GM12873 (cell line): Measurements from ENCODE around the gene BAZ2B.

ENCODE experiments used
- CTCF ChIP-seq: IDR thresholded peaks from 2 replicates; pipeline ENCODE4 v1.5.1; 2012; ENCODE audit warnings: low read depth, mild to moderate bottlenecking, moderate library complexity, low read length, control low read depth; ENCODE audit not compliant: insufficient read depth; ENCODE audit errors: missing control alignments

BAZ2B gene

GRCh38 chr2:159592441-159592840, 23.9 kb downstream of the BAZ2B start:
- no peak for TF ChIP-seq CTCF

GRCh38 chr2:159591221-159591620, 25.1 kb downstream of the BAZ2B start:
- no peak for TF ChIP-seq CTCF

GRCh38 chr2:159589286-159589685, 27.1 kb downstream of the BAZ2B start:
- no peak for TF ChIP-seq CTCF

GRCh38 chr2:159586034-159586433, 30.3 kb downstream of the BAZ2B start:
- TF ChIP-seq CTCF, result no peak

- no peak for TF ChIP-seq CTCF
Measured at GRCh38 chr2:159585622-159586021, 30.7 kb downstream of the BAZ2B start.

- no peak for TF ChIP-seq CTCF
Measured at GRCh38 chr2:159584796-159585195, 31.6 kb downstream of the BAZ2B start.

- TF ChIP-seq CTCF, result no peak
Measured at GRCh38 chr2:159573846-159574606, 42.3 kb downstream of the BAZ2B start.

GRCh38 chr2:159573294-159573693, 43.1 kb downstream of the BAZ2B start:
- TF ChIP-seq CTCF, result no peak
